Measurements from ENCODE around the gene DUSP7. TPM values are rescaled to one million over a fixed set of nuclear protein-coding genes. Genes with fewer than 3 reads are reported as not detected.

Gene DUSP7
- total RNA-seq, 1 experiment from 2014 or later = 16.6 TPM

DNA sequence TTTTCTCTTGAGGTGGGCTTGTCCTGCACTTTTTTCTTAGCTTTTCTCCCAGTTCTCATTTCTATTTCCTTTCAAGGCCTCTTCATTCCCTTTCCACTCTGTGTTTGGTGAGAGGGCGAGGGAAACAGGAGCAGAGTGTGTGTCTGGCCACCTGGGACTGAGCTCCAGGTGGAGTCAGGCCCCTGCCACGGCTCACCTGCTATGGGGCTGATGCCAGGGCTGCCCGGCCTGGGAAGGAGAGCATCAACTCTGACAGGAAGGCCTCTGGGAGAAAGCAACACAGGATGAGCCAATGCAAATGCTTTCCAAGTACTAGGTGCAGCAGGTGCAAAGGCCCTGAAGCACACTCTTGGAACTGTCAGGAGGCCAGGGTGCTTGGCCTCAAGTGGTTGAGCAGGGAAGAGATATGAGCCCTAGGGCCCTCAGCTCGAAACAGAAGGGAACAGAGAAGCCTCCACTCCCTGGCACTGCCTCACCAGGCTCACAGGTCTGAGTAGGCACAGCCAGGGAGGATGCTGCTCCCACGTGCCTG is 27.3 kb upstream of the DUSP7 start:
- RAD21 ChIA-PET (ENCODE audit: low non-redundant PET in 1 of 2, low total read pairs in 2 of 2, uncharacterized antibody in 2 of 2, unreplicated experiment in 2 of 2) = no interaction called here
- no peak for ATAC-seq
- intact Hi-C loops (cut with micrococcal nuclease) = no loop called here
- DNase-seq (ENCODE audit: low read depth, low spot score) = no peak
- Histone ChIP-seq H2AFZ (ENCODE audit: low read depth, low read length, poor library complexity, severe bottlenecking) (no peak overlapping the region), H3K4me3 (replicated peaks in 1 of 2; ENCODE audit: low read depth in 1 of 2, low read length in 2 of 2) (no peak overlapping the region), H3K79me2 (ENCODE audit: insufficient read depth, low read length) (no peaks in the 10 kb centered on the region), H3K4me1 (ENCODE audit: control insufficient read depth in 1 of 2, insufficient read depth in 2 of 2, low read length in 2 of 2) (peaks cover 0 to 11% of the 10 kb centered on the region in 2 experiments; a peak in 2 of 4 replicates), H3K9ac (ENCODE audit: low read length) (no peak overlapping the region), H3K27ac (ENCODE audit: low read depth, low read length) (no peak overlapping the region), H3K9me3 (ENCODE audit: control insufficient read depth in 1 of 2, insufficient read depth in 1 of 2, low read depth in 1 of 2, low read length in 2 of 2) (no peaks in the 10 kb centered on the region), H3K4me2 (ENCODE audit: low read length) (no peak overlapping the region), H3K27me3 (ENCODE audit: insufficient read depth, low read length) (no peaks in the 10 kb centered on the region), H3K9me2 (ENCODE audit: insufficient read depth) (no peaks in the 10 kb centered on the region), H4K20me1 (ENCODE audit: insufficient read depth) (no peaks in the 10 kb centered on the region), H3K36me3 (ENCODE audit: control insufficient read depth in 1 of 2, insufficient read depth in 2 of 2, low read length in 2 of 2) (no peaks in the 10 kb centered on the region)
- POLR2A ChIA-PET = no interaction called here
- CTCF ChIA-PET = no interaction called here
- TF ChIP-seq, protein P1, sequence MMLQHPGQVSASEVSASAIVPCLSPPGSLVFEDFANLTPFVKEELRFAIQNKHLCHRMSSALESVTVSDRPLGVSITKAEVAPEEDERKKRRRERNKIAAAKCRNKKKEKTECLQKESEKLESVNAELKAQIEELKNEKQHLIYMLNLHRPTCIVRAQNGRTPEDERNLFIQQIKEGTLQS (IDR thresholded peaks at IDR 0.05) = no peak
- TF ChIP-seq, protein P2, sequence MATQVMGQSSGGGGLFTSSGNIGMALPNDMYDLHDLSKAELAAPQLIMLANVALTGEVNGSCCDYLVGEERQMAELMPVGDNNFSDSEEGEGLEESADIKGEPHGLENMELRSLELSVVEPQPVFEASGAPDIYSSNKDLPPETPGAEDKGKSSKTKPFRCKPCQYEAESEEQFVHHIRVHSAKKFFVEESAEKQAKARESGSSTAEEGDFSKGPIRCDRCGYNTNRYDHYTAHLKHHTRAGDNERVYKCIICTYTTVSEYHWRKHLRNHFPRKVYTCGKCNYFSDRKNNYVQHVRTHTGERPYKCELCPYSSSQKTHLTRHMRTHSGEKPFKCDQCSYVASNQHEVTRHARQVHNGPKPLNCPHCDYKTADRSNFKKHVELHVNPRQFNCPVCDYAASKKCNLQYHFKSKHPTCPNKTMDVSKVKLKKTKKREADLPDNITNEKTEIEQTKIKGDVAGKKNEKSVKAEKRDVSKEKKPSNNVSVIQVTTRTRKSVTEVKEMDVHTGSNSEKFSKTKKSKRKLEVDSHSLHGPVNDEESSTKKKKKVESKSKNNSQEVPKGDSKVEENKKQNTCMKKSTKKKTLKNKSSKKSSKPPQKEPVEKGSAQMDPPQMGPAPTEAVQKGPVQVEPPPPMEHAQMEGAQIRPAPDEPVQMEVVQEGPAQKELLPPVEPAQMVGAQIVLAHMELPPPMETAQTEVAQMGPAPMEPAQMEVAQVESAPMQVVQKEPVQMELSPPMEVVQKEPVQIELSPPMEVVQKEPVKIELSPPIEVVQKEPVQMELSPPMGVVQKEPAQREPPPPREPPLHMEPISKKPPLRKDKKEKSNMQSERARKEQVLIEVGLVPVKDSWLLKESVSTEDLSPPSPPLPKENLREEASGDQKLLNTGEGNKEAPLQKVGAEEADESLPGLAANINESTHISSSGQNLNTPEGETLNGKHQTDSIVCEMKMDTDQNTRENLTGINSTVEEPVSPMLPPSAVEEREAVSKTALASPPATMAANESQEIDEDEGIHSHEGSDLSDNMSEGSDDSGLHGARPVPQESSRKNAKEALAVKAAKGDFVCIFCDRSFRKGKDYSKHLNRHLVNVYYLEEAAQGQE (IDR thresholded peaks at IDR 0.05; ENCODE audit: low read depth) = no peak
- no peak for TF ChIP-seq SP1 (IDR thresholded peaks at IDR 0.05; ENCODE audit: low read depth)
- no peak for TF ChIP-seq ZFX (IDR thresholded peaks at IDR 0.05)
- TF ChIP-seq ELF1 (IDR thresholded peaks at IDR 0.05; ENCODE audit: borderline replicate concordance, low read depth) = no peak
- no peak for TF ChIP-seq EZH2phosphoT487 (IDR thresholded peaks at IDR 0.05; ENCODE audit: borderline replicate concordance)
- no peak for TF ChIP-seq CBX3 (IDR thresholded peaks at IDR 0.05; ENCODE audit: low read depth)
- TF ChIP-seq ZNF274 (IDR thresholded peaks at IDR 0.05; ENCODE audit: low read depth, low read length) = no peak
- no peak for TF ChIP-seq YY1 (IDR thresholded peaks at IDR 0.05; ENCODE audit: extremely low read depth, insufficient replicate concordance, low read depth, low read length)
- TF ChIP-seq POLR2AphosphoS5 (IDR thresholded peaks at IDR 0.05; ENCODE audit: low read depth, low read length) = no peak
- TF ChIP-seq, protein P3, sequence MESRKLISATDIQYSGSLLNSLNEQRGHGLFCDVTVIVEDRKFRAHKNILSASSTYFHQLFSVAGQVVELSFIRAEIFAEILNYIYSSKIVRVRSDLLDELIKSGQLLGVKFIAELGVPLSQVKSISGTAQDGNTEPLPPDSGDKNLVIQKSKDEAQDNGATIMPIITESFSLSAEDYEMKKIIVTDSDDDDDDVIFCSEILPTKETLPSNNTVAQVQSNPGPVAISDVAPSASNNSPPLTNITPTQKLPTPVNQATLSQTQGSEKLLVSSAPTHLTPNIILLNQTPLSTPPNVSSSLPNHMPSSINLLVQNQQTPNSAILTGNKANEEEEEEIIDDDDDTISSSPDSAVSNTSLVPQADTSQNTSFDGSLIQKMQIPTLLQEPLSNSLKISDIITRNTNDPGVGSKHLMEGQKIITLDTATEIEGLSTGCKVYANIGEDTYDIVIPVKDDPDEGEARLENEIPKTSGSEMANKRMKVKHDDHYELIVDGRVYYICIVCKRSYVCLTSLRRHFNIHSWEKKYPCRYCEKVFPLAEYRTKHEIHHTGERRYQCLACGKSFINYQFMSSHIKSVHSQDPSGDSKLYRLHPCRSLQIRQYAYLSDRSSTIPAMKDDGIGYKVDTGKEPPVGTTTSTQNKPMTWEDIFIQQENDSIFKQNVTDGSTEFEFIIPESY (IDR thresholded peaks at IDR 0.05; ENCODE audit: extremely low read depth, insufficient replicate concordance, low read length) = no peak
- no peak for TF ChIP-seq SIN3A (IDR thresholded peaks at IDR 0.05; ENCODE audit: low read depth)
- TF ChIP-seq POLR2A (IDR thresholded peaks at IDR 0.05; ENCODE audit: borderline replicate concordance, extremely low read depth, insufficient read depth, insufficient read length) = no peak
- TF ChIP-seq CEBPB (IDR thresholded peaks at IDR 0.05; ENCODE audit: low read depth) = no peak
- no peak for TF ChIP-seq EZH2 (IDR thresholded peaks at IDR 0.05)
- TF ChIP-seq RAD21 (IDR thresholded peaks at IDR 0.05; ENCODE audit: low read depth) = no peak
- no TSS peak for BruUV-seq (replicated peaks)

Data from HCT116 (cell line).